SHP77 (cell line): ENCODE measurements around the gene VAPA.
A peak's percentile ranks its signal among the peaks of the same experiment; 100 is the strongest.

Experiments
- DNase-seq, 2 experiments: peaks; one replicate each; lab custom pipeline; 2025; lab: John Stamatoyannopoulos, UW

The VAPA gene

GRCh38 chr18:9941103-9941502 is 27.3 kb downstream of the VAPA start:
- no peak for DNase-seq

GRCh38 chr18:9941660-9942059 is 27.8 kb downstream of the VAPA start:
- no peak for DNase-seq

- DNase-seq: no peak
Measured at GRCh38 chr18:9943311-9943710, 29.5 kb downstream of the VAPA start.

- DNase-seq: no peak
Measured at GRCh38 chr18:9944805-9945204, 31.0 kb downstream of the VAPA start.

GRCh38 chr18:9946831-9947230 is 33.0 kb downstream of the VAPA start:
- no peak for DNase-seq

- DNase-seq: no peak
Measured at GRCh38 chr18:9947248-9947647, 33.4 kb downstream of the VAPA start.

- no peak for DNase-seq
Measured at GRCh38 chr18:9949315-9949714, 35.5 kb downstream of the VAPA start.

GRCh38 chr18:9949861-9950260 is 36.0 kb downstream of the VAPA start:
- no peak for DNase-seq

GRCh38 chr18:9950289-9951016 is 36.6 kb downstream of the VAPA start:
- no peak for DNase-seq

- peak; percentile 36 to 43 for DNase-seq
Measured at GRCh38 chr18:9951022-9951859, 37.4 kb downstream of the VAPA start.

- no peak for DNase-seq
Measured at GRCh38 chr18:9952633-9953416, 39.0 kb downstream of the VAPA start.

- no peak for DNase-seq
Measured at GRCh38 chr18:9958861-9959399, 45.1 kb downstream of the VAPA start.

- no peak for DNase-seq
Measured at GRCh38 chr18:9959564-9959963, 45.7 kb downstream of the VAPA start.

- no peak for DNase-seq
Measured at GRCh38 chr18:9960258-9960904, 46.6 kb downstream of the VAPA start.

- DNase-seq: no peak
Measured at GRCh38 chr18:9961041-9961440, 47.2 kb downstream of the VAPA start.

- DNase-seq: no peak
Measured at GRCh38 chr18:9965711-9966624, 52.2 kb downstream of the VAPA start.

- no peak for DNase-seq
Measured at GRCh38 chr18:9968081-9968848, 54.4 kb downstream of the VAPA start.

GRCh38 chr18:9969247-9969646 is 55.4 kb downstream of the VAPA start:
- no peak for DNase-seq

- DNase-seq: peak; percentile 44 to 54
Measured at GRCh38 chr18:9971313-9971920, 57.6 kb downstream of the VAPA start.
